Effector CD4-positive, alpha-beta T cell (primary cell): ENCODE results near the gene KRABD2.
"Not testable (repeated sequence)": the region's sequence is repeated elsewhere in the genome, so short reads cannot be mapped to it uniquely, and the experiment has no call there.

Experiments
- DNase-seq: peaks from one replicate; pipeline ENCODE4 v3.0.0-alpha.2; 2020

KRABD2 gene

DNA sequence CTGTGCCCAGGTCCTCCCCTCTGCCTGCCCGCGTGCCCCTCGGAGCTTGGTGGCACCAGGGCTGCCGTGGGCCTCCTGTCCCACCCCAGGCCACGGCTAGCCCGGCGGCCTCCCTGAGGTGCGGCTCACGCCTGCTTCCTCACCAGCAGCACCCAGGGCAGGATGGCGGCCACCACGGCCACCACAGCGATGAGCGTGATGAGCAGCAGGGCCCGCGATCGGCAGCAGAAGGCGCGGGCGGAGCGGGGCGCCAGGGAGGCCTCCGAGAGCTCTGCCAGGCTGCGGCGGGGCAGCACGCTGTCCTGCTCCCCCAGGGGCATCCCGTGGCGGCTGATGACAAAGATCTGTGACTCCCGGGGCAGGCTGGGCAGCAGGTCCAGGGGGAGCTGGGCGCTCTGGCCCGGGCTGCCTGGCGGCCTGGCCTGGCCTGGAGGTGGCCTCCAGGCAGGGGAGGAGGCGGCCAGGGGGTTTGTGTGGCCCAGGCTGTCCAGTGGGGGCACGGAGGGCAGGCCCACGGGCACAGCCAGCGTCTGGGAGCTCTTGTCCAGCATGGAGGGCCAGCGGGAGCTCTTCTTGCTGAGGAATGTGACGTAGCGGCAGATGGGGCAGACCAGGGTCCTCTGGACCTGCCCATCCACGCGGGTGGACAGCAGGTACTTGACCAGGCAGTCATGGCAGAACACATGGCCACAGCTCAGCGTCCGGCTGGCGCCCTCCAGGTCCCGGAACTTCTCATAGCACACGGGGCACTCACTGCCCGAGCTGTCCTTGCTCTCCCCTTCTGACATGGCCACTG lies 16.4 kb upstream of the KRABD2 start:
- no peak for DNase-seq

DNA sequence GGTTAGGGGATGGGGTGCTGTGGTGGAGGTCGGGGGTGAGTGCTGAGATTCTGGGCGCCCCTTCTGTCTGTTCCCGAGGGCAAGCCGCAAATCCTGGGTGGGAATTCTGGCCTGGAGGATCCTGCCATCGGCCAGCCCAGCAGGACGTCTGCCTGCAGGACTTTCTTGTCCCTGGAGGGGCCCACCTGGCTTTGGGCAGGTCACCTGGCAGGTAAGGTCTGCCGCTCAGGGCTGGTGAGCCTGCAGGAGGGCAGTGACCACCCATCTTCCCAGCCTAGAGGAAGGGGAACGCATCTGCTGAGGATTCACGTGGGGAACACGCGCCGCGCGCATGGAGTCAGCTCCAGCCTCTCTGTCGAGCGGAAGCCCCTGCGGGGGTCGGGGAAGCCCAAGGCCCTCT lies 15.8 kb upstream of the KRABD2 start:
- DNase-seq, result no peak

- DNase-seq, result no peak
These were observed 15.2 kb upstream of the KRABD2 start for GRCh38 chr17:8391711-8392110.

DNA sequence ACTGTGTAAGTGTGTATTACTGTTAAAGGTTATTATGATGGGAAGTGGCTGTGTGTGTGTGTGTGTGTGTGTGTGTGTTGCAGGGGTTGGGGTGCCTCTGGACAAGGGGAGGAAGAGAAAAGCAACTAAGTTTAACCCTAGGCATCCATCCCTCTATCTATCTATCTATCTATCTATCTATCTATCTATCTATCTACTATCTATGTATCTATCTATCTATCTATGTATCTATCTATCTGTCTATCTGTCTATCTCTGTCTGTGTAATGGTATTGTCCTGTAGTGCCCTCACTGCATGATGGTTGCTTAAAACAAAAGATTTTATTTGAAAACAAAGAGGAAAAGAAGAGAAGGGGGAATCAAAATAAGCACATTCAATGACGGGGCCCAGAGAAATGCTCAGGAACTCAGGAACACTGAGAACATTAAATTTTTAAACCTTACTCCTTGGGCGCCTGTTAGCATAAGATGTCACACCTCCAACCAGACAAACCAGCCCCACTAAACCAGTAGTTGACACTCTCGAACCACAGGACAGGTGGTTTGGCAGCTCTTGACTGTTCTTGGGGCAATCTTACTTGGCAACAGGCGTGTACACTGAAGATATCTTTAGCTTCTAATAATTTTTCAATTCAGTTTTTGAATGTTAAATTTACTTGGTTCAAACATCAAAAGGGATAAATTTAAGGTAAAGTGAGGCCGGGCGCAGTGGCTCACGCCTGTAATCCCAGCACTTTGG lies 11.6 kb upstream of the KRABD2 start:
- DNase-seq, result no peak

- DNase-seq, result no peak
These were observed 10.3 kb upstream of the KRABD2 start for GRCh38 chr17:8386841-8387240.

GRCh38 chr17:8384801-8385378 lies 8.4 kb upstream of the KRABD2 start:
- no peak for DNase-seq

- DNase-seq, result peak; percentile 92
These were observed 6.8 kb upstream of the KRABD2 start, which contains the start of gene RPL26 for GRCh38 chr17:8383143-8383822. TSS of gene RPL26 (minus strand) at chr17:8383193. CDS start at chr17:8382310, 883 bp downstream.

- DNase-seq, result no peak
These were observed 6.3 kb upstream of the KRABD2 start for GRCh38 chr17:8382880-8383142.

- DNase-seq, result no peak
These were observed 5.8 kb upstream of the KRABD2 start for GRCh38 chr17:8382052-8382879.

DNA sequence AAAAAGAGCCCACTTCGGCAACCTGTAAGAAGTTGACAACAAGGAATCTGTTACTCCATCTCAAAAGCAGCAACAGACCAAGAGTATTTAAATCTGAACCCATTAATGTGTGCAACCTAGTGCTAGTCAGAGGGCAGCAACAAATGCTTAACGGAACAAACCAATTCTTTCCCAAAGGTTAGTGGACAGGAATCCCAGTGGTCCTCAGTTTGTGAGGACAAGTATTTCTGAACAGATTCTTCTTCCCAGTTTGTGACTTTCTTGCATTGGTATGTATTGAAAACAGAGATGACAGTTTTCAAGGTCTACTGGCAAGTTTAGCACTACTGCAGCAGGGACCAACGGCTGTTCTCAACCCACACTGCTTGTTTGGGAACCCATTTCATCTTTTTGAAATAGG lies 3.5 kb upstream of the KRABD2 start:
- DNase-seq, result no peak

DNA sequence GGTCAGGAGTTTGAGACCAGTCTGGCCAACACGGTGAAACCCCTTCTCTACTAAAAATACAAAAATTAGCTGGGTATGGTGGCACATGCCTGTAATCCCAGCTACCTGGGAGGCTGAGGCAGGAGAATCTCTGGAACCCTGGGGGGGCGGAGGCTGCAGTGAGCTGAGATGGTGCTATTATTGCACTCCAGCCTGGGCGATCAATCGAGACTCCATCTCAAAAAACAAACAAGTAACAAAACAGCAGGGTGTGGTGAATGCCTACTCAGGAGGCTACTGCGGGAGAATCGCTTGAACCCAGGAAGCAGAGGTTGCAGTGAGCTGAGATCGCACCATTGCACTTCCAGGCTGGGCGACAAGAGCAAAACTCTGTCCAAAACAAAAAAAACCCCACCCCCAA lies 1.6 kb upstream of the KRABD2 start:
- not testable (repeated sequence) for DNase-seq

DNA sequence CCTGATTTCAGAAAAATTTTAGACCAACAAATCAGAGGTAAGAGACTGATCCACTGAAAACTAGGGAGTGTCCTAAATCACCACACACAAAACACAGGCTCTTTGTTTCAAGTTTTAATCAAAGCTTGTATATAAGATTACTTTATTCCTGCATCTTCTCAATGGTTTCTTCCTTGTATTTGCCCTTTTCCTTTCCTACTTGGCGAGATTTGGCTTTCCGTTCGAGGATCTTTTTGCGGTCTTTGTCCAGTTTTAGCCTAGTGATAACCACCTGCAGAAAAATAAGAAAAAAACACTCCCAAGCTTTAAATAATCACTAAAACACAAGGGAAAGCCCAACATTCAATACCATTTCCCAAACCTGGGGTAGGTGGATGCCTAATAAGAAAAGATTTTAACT lies 918 bp upstream of the KRABD2 start:
- no peak for DNase-seq

- no peak for DNase-seq
These were observed 705 bp downstream of the KRABD2 start for GRCh38 chr17:8375738-8376259.

DNA sequence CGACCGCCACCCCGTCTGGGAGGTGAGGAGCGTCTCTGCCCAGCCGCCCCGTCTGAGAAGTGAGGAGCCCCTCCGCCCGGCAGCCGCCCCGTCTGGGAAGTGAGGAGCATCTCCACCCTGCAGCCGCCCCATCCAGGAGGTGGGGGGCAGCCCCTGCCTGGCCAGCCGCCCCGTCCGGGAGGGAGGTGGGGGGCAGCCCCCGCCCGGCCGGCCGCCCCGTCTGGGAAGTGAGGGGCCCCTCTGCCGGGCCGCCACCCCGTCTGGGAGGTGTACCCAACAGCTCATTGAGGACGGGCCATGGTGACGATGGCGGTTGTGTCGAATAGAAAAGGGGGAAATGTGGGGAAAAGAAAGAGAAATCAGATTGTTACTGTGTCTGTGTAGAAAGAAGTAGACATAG lies 2.6 kb downstream of the KRABD2 start:
- not testable (repeated sequence) for DNase-seq

DNA sequence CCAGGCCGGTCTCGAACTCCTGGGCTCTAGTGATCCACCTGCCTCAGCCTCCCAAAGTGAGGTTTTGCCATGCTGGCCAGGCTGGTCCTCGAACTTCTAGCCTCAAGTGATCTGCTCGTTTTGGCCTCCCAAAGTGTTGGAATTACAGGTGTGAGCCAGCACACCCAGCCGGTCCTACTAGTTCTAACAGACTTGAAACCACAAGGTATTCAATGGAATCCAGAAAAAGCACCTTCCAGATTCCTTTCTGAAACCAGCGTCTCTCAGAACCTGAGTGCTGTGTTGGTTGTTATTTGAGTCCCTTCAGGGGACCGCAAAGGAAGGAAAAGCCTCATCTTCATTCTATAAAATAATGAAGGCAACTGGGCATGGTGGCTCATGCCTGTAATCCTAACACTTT lies 4.1 kb downstream of the KRABD2 start:
- DNase-seq, result no peak

DNA sequence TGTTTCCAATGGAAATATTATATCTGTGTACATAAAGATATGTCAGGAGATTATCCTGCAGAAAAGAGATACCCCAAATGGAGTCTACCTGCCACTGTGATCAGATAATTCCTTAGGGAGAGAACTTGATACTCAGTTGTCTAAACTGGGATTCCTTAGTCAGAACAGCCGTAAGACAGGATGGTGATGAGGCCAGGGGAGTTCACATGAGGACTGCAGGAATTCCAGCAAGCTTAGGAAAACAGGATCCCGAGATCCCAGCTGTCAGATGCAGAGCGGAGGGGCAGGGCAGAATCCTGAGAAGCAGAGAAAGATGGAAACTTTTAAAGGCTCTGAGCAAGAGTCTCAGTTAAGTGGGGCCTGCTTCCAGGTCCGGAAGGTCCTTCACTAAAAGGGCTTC lies 4.7 kb downstream of the KRABD2 start:
- DNase-seq, result no peak

- no peak for DNase-seq
These were observed 6.6 kb downstream of the KRABD2 start for GRCh38 chr17:8369944-8370343.

DNA sequence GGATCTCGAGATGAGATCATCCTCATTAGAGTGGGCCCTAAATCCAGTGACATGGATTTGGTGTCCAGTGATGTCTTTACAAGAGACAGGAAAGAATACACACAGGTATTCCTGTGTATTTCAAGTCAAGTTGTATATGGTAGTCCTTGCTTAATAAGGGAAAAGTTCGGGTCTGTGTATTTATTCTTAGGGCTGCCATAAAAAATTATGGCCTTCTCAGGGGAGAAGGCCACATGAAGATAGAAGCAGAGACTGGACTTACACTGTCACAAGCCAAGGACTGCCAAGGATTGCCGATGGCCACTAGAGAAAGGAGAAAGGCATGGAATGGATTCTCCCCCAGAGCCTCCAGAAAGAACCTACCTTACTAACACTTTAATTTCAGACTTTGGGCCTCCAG lies 8.3 kb downstream of the KRABD2 start:
- DNase-seq, result no peak

DNA sequence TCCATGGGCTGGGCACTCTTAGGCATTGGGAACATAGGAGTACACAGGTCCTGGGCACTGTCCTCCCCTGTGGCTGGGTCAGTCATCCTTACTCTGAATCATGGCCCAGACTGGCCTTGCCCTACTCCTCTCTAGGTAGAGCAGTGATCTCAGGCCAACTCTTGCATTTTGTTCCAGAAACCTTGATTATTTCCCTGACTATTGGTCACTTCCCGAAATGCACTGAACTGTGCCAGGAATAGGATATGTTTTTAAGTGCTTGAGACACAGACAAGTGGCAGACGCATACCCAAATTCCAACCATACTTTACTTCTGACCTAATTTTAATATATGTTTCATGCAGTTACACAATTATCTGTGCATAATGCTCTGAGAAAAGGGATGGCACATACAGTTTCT lies 10.3 kb downstream of the KRABD2 start:
- DNase-seq, result no peak

GRCh38 chr17:8365143-8365542 lies 11.4 kb downstream of the KRABD2 start:
- no peak for DNase-seq

GRCh38 chr17:8362651-8363332 lies 13.7 kb downstream of the KRABD2 start:
- no peak for DNase-seq

GRCh38 chr17:8360751-8361150 lies 15.8 kb downstream of the KRABD2 start:
- DNase-seq, result no peak
